ENCODE results near the gene CD200R1L. TPM values are rescaled to one million over a fixed set of nuclear protein-coding genes. Genes with fewer than 3 reads are reported as not detected.

Gene CD200R1L
- total RNA-seq, 4 donors from 2014 or later = not detected

DNA sequence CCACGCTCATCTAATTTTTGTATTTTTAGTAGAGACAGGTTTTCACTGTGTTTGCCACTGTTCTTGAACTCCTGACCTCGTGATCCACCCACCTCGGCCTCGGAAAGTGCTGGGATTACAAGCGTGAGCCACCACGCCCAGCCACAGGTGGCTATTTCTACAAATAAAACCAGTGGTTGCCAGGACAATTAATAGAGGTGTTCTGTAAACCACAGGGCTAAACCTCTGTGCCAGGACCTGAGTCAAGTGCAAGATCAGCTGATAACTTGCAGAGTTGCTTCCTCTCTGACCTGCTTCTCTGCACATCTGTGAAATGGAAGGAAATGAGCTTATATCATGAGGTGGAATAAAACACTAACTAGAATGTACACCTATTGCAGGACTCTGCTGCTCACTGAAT, 72.8 kb downstream of the CD200R1L start:
- no peak for TF ChIP-seq POLR2A (IDR thresholded peaks at IDR 0.05)
- TF ChIP-seq, protein P1, sequence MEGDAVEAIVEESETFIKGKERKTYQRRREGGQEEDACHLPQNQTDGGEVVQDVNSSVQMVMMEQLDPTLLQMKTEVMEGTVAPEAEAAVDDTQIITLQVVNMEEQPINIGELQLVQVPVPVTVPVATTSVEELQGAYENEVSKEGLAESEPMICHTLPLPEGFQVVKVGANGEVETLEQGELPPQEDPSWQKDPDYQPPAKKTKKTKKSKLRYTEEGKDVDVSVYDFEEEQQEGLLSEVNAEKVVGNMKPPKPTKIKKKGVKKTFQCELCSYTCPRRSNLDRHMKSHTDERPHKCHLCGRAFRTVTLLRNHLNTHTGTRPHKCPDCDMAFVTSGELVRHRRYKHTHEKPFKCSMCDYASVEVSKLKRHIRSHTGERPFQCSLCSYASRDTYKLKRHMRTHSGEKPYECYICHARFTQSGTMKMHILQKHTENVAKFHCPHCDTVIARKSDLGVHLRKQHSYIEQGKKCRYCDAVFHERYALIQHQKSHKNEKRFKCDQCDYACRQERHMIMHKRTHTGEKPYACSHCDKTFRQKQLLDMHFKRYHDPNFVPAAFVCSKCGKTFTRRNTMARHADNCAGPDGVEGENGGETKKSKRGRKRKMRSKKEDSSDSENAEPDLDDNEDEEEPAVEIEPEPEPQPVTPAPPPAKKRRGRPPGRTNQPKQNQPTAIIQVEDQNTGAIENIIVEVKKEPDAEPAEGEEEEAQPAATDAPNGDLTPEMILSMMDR (IDR thresholded peaks at IDR 0.05 in 4 of 5, conservative IDR thresholded peaks at IDR 0.05 in 1 of 5) = no peak
- intact Hi-C loops (cut with DNase I; ENCODE audit: low total_unique reads) = no loop called here

DNA sequence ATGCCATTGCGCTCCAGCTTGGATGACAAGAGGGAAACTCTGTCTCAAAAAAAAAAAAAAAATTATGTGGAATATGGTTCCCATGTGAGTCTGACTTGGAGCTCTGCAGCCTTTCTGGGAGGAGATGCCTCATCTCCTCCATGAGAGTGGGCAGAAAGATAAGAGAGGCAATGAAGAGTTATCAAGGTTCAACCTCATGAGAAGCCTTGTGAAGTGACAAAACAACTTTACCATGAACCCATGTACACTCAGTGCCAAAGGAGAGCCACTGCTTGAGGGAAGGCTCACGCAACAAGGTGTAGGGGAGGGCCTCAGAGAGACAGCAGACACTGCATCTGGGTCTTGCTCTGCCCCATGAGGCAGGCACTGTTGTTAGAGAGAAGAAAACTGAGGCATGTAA, 75.7 kb downstream of the CD200R1L start:
- no peak for TF ChIP-seq POLR2A (IDR thresholded peaks at IDR 0.05)
- TF ChIP-seq, protein P1 (IDR thresholded peaks at IDR 0.05 in 4 of 5, conservative IDR thresholded peaks at IDR 0.05 in 1 of 5) = no peak
- Histone ChIP-seq H3K27ac (no peak overlapping the region), H3K36me3 (no peaks in the 10 kb centered on the region), H3K4me3 (no peak overlapping the region), H3K27me3 (no peaks in the 10 kb centered on the region), H3K4me1 (no peaks in the 10 kb centered on the region), H3K9me3 (no peaks in the 10 kb centered on the region)
- DNase-seq (no peak), ATAC-seq (no peak)
- in situ Hi-C loops (cut with MboI; ENCODE audit: low sequenced_read_pairs in 4 of 4) (no loop called here), intact Hi-C loops (cut with DNase I; ENCODE audit: low total_unique reads) (no loop called here)

More for the DNA sequence above, 72.8 kb downstream of the CD200R1L start:
- Histone ChIP-seq H3K27me3 (no peaks in the 10 kb centered on the region), H3K9me3 (no peaks in the 10 kb centered on the region), H3K27ac (no peak overlapping the region), H3K4me3 (no peak overlapping the region), H3K4me1 (no peaks in the 10 kb centered on the region), H3K36me3 (no peaks in the 10 kb centered on the region)
- DNase-seq = no peak
- in situ Hi-C loops (cut with MboI; ENCODE audit: low sequenced_read_pairs in 4 of 4) = no loop called here
- ATAC-seq = no peak

DNA sequence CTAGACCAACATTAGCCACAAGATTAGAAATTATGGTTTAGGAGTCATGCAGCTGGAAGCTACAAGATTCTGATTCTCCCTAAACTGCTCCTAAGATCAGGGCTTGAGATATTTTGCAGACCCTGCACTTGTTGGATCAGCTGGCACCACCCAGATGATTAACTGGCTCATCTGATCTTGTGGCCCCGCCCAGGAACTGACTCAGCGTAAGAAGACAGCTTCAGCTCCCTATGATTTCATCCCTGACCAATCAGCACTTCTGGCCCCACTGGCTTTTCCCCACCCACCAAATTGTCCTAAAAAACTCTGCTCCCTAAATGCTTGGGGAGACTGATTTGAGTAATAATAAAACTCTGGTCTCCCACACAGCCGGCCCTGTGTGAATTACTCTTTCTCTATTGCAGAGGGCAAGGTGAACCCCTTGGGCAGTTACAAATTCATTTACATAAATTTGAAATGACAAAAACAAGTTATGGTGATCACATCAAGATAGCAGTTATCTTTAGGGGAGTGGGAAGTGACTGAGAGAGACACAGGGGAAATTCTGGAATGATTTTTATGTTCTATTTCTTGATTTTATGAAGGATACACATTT, 76.5 kb downstream of the CD200R1L start:
- Histone ChIP-seq H3K4me1 (no peaks in the 10 kb centered on the region), H3K4me3 (no peak overlapping the region), H3K36me3 (no peaks in the 10 kb centered on the region), H3K27me3 (no peaks in the 10 kb centered on the region), H3K27ac (no peak overlapping the region), H3K9me3 (no peaks in the 10 kb centered on the region)
- ATAC-seq (no peak), DNase-seq (no peak)
- TF ChIP-seq POLR2A (IDR thresholded peaks at IDR 0.05) = no peak
- TF ChIP-seq, protein P1 (IDR thresholded peaks at IDR 0.05 in 4 of 5, conservative IDR thresholded peaks at IDR 0.05 in 1 of 5) = no peak
- intact Hi-C loops (cut with DNase I; ENCODE audit: low total_unique reads) = no loop called here
- in situ Hi-C loops (cut with MboI; ENCODE audit: low sequenced_read_pairs in 4 of 4) = no loop called here

DNA sequence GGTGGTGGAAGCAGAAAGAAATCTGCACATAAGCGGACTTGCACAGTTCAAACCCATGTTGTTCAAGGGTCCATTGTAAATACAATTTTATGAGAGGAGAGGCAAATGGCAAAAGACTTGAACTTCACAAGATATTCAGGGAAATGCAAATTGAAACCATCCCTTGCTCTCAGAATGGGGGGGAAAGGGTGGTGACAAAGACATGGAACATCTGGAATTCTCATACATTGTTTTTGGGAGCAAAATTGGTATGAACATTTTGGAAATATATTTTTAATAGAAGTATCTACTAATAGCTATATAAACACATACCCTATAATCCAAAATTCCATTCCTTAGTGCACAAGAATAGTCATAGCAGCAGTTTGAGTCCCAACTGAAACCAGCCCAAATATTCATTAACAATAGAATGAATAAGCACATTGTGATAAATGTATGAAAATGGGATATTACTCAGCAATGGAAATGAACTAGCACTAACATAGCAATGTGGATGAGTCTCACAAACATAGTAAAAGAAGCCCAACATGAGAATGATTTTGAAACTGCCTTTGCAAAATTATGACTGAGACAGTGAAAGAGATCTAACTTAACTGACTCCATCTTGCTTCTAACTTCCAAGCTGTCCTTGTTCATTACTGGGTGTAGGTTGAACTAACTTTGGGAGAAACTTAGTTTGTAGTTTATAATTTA, 77.2 kb downstream of the CD200R1L start:
- no peak for DNase-seq
- Histone ChIP-seq H3K4me1 (no peaks in the 10 kb centered on the region), H3K27me3 (no peaks in the 10 kb centered on the region), H3K27ac (no peak overlapping the region), H3K4me3 (no peak overlapping the region), H3K9me3 (no peaks in the 10 kb centered on the region), H3K36me3 (no peaks in the 10 kb centered on the region)
- no peak for ATAC-seq
- TF ChIP-seq, protein P1 (IDR thresholded peaks at IDR 0.05 in 4 of 5, conservative IDR thresholded peaks at IDR 0.05 in 1 of 5) = no peak
- no peak for TF ChIP-seq POLR2A (IDR thresholded peaks at IDR 0.05)
- in situ Hi-C loops (cut with MboI; ENCODE audit: low sequenced_read_pairs in 4 of 4) = no loop called here
- intact Hi-C loops (cut with DNase I; ENCODE audit: low total_unique reads) = no loop called here
